WTC11 (cell line): ENCODE results near the gene P2RX2.

Source experiments
- JUN ChIP-seq: sonication (generic); formaldehyde crosslinking; IDR thresholded peaks from 2 replicates; pipeline ENCODE4 v1.8.0; 2023; ENCODE audit warnings: mild to moderate bottlenecking, missing genetic modification reagents
- NFE2L1 ChIP-seq: sonication (generic); formaldehyde crosslinking; IDR thresholded peaks from 2 replicates; pipeline ENCODE4 v1.8.1; 2023; ENCODE audit warnings: missing genetic modification reagents
- SMAD3 ChIP-seq: sonication (generic); formaldehyde crosslinking; IDR thresholded peaks from 2 replicates; pipeline ENCODE4 v1.8.0; 2022; ENCODE audit warnings: missing genetic modification reagents, mild to moderate bottlenecking, borderline replicate concordance
- SP1 ChIP-seq: sonication (generic); formaldehyde crosslinking; conservative IDR thresholded peaks from 2 replicates; pipeline ENCODE4 v1.8.1; 2022; ENCODE audit warnings: missing genetic modification reagents
- ZNF121 ChIP-seq: sonication (generic); formaldehyde crosslinking; IDR thresholded peaks from 2 replicates; pipeline ENCODE4 v1.8.0; 2023; ENCODE audit warnings: missing genetic modification reagents
- ZNF416 ChIP-seq: fragments of 250-450 bp; sonication (Bioruptor Pico); IDR thresholded peaks from 2 replicates; pipeline ENCODE4 v1.9.0; 2021; ENCODE audit warnings: mild to moderate bottlenecking, inconsistent platforms
- TF ChIP-seq, protein P1 (sequence below): fragments of 200-600 bp; IDR thresholded peaks from 2 replicates; pipeline ENCODE4 v1.8.0; 2022; ENCODE audit warnings: antibody characterized with exemption
- TF ChIP-seq, protein P2 (sequence below): fragments of 250-450 bp; sonication (Bioruptor Pico); IDR thresholded peaks from 2 replicates; pipeline ENCODE4 v1.9.0; 2021; ENCODE audit warnings: mild to moderate bottlenecking
- TF ChIP-seq, protein P3 (sequence below): sonication (generic); formaldehyde crosslinking; IDR thresholded peaks from 2 replicates; pipeline ENCODE4 v1.8.1; 2023; ENCODE audit warnings: mild to moderate bottlenecking, moderate library complexity, missing genetic modification reagents
- TF ChIP-seq, protein P4 (sequence below): sonication (generic); formaldehyde crosslinking; IDR thresholded peaks from 2 replicates; pipeline ENCODE4 v1.8.0; 2022; ENCODE audit warnings: mild to moderate bottlenecking, missing genetic modification reagents

DNA sequence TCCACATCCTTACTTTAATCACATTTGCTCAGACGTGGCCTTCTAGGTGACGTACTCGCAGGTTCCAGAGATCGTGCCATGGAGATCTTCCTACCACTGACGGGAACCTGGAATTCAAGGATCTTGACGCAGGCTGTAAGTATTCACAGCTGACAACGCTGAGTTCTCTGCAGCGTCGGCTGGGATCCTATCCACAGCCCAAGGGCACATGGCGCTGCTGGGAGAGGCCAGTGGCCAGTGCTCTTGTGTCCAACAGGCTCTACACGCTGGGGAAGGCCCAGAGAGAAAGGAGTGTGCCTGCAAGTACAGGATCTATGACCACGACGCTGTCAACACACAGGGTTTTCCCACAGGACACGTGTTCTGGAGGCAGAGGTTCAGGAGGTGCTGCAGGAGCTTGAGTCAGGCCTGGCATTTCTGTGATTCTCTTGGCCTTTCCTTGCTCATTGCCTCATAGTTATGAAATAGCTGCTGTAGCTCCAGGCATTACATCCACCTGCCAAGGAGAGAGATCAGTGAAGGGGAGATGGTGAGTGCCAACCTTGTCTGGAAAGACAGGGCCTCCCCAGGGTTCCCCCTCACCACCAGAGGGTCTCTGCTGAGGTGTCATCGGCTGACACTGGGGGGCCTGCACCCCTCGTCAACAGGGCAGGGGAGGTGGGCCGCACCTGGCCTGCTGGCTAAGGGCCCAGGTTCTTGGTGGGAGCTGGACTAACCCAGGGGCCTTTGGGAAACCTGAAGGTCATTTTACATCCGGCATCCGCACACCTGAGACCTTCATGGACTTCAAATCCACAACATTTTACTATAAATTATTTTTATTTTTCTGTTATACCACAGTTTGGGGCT, 29.5 kb upstream of the P2RX2 start:
- TF ChIP-seq, protein P1, sequence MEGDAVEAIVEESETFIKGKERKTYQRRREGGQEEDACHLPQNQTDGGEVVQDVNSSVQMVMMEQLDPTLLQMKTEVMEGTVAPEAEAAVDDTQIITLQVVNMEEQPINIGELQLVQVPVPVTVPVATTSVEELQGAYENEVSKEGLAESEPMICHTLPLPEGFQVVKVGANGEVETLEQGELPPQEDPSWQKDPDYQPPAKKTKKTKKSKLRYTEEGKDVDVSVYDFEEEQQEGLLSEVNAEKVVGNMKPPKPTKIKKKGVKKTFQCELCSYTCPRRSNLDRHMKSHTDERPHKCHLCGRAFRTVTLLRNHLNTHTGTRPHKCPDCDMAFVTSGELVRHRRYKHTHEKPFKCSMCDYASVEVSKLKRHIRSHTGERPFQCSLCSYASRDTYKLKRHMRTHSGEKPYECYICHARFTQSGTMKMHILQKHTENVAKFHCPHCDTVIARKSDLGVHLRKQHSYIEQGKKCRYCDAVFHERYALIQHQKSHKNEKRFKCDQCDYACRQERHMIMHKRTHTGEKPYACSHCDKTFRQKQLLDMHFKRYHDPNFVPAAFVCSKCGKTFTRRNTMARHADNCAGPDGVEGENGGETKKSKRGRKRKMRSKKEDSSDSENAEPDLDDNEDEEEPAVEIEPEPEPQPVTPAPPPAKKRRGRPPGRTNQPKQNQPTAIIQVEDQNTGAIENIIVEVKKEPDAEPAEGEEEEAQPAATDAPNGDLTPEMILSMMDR: no peak
- TF ChIP-seq ZNF416 (CRISPR knock-in tag) (no peak), NFE2L1 (CRISPR knock-in tag) (no peak), JUN (CRISPR knock-in tag) (no peak), SMAD3 (CRISPR knock-in tag) (no peak), ZNF121 (CRISPR knock-in tag) (no peak), SP1 (CRISPR knock-in tag) (no peak)
- TF ChIP-seq, protein P2, sequence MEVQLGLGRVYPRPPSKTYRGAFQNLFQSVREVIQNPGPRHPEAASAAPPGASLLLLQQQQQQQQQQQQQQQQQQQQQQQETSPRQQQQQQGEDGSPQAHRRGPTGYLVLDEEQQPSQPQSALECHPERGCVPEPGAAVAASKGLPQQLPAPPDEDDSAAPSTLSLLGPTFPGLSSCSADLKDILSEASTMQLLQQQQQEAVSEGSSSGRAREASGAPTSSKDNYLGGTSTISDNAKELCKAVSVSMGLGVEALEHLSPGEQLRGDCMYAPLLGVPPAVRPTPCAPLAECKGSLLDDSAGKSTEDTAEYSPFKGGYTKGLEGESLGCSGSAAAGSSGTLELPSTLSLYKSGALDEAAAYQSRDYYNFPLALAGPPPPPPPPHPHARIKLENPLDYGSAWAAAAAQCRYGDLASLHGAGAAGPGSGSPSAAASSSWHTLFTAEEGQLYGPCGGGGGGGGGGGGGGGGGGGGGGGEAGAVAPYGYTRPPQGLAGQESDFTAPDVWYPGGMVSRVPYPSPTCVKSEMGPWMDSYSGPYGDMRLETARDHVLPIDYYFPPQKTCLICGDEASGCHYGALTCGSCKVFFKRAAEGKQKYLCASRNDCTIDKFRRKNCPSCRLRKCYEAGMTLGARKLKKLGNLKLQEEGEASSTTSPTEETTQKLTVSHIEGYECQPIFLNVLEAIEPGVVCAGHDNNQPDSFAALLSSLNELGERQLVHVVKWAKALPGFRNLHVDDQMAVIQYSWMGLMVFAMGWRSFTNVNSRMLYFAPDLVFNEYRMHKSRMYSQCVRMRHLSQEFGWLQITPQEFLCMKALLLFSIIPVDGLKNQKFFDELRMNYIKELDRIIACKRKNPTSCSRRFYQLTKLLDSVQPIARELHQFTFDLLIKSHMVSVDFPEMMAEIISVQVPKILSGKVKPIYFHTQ (CRISPR knock-in tag): no peak
- TF ChIP-seq, protein P3, sequence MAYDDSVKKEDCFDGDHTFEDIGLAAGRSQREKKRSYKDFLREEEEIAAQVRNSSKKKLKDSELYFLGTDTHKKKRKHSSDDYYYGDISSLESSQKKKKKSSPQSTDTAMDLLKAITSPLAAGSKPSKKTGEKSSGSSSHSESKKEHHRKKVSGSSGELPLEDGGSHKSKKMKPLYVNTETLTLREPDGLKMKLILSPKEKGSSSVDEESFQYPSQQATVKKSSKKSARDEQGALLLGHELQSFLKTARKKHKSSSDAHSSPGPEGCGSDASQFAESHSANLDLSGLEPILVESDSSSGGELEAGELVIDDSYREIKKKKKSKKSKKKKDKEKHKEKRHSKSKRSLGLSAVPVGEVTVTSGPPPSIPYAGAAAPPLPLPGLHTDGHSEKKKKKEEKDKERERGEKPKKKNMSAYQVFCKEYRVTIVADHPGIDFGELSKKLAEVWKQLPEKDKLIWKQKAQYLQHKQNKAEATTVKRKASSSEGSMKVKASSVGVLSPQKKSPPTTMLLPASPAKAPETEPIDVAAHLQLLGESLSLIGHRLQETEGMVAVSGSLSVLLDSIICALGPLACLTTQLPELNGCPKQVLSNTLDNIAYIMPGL (CRISPR knock-in tag): no peak
- TF ChIP-seq, protein P4, sequence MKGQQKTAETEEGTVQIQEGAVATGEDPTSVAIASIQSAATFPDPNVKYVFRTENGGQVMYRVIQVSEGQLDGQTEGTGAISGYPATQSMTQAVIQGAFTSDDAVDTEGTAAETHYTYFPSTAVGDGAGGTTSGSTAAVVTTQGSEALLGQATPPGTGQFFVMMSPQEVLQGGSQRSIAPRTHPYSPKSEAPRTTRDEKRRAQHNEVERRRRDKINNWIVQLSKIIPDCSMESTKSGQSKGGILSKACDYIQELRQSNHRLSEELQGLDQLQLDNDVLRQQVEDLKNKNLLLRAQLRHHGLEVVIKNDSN: no peak
